Stimulated activated naive CD8-positive, alpha-beta T cell treated with anti-CD3 and anti-CD28 coated beads, Interleukin-15, Interleukin-2, amounts not matched to agents 100 ng/mL and 50 ng/mL, for 24 hours (primary cell): ENCODE measurements around the gene LIME1.

ENCODE experiments used
- H3K27ac Mint-ChIP-seq: one replicate; pipeline ENCODE4 v1.8.0; 2021; ENCODE audit warnings: mild to moderate bottlenecking, mixed read lengths
- H3K27me3 Mint-ChIP-seq: one replicate; pipeline ENCODE4 v1.8.0; 2021; ENCODE audit warnings: mixed read lengths
- H3K36me3 Mint-ChIP-seq: one replicate; pipeline ENCODE4 v1.8.0; 2021; ENCODE audit warnings: low read depth, mixed read lengths
- H3K4me1 Mint-ChIP-seq: one replicate; pipeline ENCODE4 v1.8.0; 2021; ENCODE audit warnings: low read depth, mixed read lengths
- H3K4me3 Mint-ChIP-seq: one replicate; pipeline ENCODE4 v1.8.0; 2021; ENCODE audit warnings: mild to moderate bottlenecking, mixed read lengths
- H3K9me3 Mint-ChIP-seq: one replicate; pipeline ENCODE4 v1.8.0; 2021; ENCODE audit warnings: mixed read lengths

LIME1 gene

DNA sequence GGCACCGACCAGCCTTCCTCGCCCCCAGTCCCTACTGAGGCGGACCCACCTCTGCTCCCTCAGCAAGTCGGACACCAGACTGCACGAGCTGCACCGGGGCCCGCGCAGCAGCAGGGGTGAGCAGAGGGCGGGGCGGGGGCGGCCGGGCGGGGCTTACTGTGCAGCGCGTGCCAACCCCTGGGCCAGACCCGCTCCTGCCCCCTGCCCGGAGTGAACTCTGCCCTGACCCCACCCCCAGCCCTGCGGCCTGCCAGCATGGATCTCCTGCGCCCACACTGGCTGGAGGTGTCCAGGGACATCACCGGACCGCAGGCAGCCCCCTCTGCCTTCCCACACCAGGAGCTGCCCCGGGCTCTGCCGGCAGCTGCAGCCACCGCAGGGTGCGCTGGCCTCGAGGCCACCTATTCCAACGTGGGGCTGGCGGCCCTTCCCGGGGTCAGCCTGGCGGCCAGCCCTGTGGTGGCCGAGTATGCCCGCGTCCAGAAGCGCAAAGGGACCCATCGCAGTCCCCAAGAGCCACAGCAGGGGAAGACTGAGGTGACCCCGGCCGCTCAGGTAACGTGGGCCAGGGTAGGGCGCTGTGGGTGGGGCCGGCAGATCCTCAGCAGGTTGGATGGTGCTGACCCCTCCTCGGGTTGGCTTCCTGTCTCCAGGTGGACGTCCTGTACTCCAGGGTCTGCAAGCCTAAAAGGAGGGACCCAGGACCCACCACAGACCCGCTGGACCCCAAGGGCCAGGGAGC lies 1.7 kb downstream of the LIME1 start:
- no peak overlapping the region for H3K27ac Mint-ChIP-seq
- no peak overlapping the region for H3K4me3 Mint-ChIP-seq
- H3K27me3 Mint-ChIP-seq = no peaks in the 10 kb centered on the region
- peaks cover 25% of the 10 kb centered on the region for H3K4me1 Mint-ChIP-seq
- peaks cover 4% of the 10 kb centered on the region for H3K36me3 Mint-ChIP-seq
- H3K9me3 Mint-ChIP-seq = no peaks in the 10 kb centered on the region

DNA sequence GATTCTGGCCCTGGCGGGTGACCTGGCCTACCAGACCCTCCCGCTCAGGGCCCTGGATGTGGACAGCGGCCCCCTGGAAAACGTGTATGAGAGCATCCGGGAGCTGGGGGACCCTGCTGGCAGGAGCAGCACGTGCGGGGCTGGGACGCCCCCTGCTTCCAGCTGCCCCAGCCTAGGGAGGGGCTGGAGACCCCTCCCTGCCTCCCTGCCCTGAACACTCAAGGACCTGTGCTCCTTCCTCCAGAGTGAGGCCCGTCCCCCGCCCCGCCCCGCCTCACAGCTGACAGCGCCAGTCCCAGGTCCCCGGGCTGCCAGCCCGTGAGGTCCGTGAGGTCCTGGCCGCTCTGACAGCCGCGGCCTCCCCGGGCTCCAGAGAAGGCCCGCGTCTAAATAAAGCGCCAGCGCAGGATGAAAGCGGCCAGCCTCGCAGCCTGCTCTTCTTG lies 2.2 kb downstream of the LIME1 start:
- peaks cover 4% of the 10 kb centered on the region for H3K36me3 Mint-ChIP-seq

DNA sequence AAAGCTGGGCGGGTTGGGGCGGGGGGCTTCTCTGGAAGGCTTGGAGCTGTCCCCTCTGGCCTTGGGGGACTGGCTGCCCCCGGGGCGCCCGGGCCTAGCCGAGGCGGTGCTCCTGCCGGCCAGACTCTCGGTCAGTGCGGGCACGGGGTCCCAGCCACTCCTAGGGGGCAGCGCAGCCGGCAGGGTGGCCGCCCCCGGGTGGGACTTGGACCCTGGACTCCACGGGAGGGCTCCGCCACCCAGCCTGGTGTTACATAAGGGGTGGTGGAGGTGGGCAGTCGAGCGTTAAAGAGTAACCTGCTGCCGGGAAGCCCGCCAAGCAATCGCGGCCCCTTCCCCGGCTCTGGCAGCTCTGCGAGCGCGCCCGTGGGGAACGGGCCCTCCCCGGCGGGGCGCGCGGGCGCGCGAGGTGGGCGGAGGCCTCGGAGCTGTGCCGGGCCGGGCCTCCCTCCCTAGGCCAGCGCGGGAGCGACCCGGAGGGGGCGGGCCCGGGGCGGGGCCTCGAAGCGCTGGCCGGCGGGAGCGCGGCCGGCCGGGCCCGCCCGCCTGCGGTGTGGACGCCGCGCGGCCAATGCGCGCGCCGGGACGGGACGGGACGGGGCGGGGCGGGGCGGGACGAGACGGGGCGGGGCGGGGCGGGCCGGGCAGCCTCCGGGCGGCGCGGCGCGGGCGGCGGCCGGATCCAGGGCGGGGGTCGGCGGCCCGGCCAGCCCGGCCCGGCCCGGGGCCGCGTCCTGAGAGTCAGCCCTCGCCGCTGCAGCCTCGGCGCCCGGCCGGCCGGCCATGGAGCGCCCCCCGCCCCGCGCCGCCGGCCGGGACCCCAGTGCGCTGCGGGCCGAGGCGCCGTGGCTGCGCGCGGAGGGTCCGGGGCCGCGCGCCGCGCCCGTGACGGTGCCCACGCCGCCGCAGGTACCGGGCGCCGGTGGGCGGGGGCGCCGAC lies 2.9 kb downstream of the LIME1 start, which contains the start of gene SLC2A4RG:
SLC2A4RG (plus strand) TSS at position 647 of the 940 bp plus-strand sequence; CDS start at position 784, 137 bp downstream.
- Mint-ChIP-seq H3K4me3 (no peak within 1 kb of the TSS), H3K36me3 (peaks cover 4% of the 10 kb centered on the region), H3K27ac (no peak within 1 kb of the TSS), H3K27me3 (no peaks in the 10 kb centered on the region), H3K4me1 (peaks cover 20% of the 10 kb centered on the region), H3K9me3 (no peaks in the 10 kb centered on the region)

More for the DNA sequence above, 2.2 kb downstream of the LIME1 start:
- Mint-ChIP-seq H3K27ac (no peak overlapping the region), H3K4me1 (peaks cover 25% of the 10 kb centered on the region), H3K4me3 (no peak overlapping the region), H3K9me3 (no peaks in the 10 kb centered on the region), H3K27me3 (no peaks in the 10 kb centered on the region)

DNA sequence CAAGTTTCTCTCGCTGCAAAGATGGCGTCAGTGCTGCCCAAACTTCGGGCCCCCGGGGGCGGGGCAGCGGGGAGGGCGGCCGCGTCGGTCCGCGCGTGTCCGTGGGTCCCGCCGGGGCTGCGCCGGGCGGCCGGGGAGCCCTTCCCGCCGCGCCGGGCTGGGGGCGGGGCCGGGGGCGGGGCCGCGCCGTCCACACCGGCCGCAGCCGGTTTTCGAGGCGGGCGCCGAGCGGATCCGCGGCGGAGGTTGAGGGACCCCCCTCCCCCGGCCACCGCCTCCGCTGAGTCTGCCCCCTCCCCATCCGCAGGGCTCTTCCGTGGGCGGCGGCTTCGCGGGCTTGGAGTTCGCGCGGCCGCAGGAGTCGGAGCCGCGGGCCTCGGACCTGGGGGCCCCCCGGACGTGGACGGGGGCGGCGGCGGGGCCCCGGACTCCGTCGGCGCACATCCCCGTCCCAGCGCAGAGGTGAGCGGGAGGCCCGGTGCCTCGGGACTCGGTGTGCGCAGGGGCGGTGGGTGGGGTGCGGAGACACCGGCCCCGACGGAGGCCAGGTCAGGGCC lies 3.7 kb downstream of the LIME1 start:
- Mint-ChIP-seq H3K27ac (no peak overlapping the region), H3K4me3 (no peak overlapping the region), H3K9me3 (no peaks in the 10 kb centered on the region), H3K27me3 (no peaks in the 10 kb centered on the region), H3K36me3 (peaks cover 4% of the 10 kb centered on the region), H3K4me1 (peaks cover 20% of the 10 kb centered on the region)

DNA sequence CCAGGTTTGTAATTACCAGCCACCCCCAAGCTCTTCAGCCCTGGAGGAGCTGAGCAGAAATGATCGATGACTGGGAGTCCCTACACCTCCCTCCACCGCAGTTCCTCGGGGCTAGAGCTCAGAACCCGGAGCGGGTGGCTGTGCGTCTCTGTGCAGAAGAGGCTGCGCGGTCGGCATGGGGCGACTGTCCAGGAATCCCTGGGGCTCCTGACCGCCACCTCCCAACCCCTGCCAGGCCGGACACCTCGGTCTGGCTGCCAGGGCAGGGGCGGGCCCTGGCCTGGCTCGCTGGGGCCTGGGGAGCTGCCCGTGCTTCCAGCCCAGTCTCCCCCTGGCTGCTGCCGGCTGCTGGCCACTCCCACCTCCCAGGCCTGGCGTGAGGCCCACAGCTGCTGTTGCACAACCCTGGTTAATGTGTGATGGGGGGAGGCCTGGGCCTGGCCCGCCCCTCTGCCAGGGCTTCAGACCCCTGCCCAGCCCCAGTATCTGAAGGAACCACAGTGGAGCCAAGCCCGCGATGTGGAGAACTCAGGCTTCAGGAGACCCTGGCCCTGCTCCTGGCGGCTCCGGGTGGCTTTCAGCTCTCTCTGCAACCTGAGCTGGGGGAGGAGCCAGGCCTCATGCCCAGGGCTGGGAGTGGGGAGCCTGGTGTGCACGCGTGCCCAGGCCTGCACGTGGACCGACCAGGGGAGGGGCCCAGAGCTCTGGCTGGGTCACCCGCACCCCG lies 4.3 kb downstream of the LIME1 start:
- Mint-ChIP-seq H3K9me3 (no peaks in the 10 kb centered on the region), H3K4me3 (no peak overlapping the region), H3K36me3 (peaks cover 4% of the 10 kb centered on the region), H3K27me3 (no peaks in the 10 kb centered on the region), H3K27ac (no peak overlapping the region), H3K4me1 (peaks cover 15% of the 10 kb centered on the region)

DNA sequence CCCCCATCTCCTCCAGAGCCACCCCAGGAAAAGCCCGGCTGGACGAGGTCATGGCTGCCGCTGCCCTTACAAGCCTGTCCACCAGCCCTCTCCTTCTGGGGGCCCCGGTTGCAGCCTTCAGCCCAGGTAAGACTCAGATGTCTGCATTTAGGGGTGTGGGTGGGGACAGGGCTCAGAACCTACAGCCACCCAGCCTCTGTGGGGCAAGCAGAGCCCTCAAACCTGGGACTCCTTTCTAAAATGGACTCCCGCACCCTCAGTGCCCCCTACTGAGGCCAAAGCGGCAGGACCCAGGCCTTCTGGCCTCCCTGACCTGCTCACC lies 4.9 kb downstream of the LIME1 start:
- Mint-ChIP-seq H3K27ac (no peak overlapping the region), H3K4me3 (no peak overlapping the region), H3K9me3 (no peaks in the 10 kb centered on the region), H3K36me3 (no peaks in the 10 kb centered on the region), H3K4me1 (peaks cover 9% of the 10 kb centered on the region), H3K27me3 (no peaks in the 10 kb centered on the region)

DNA sequence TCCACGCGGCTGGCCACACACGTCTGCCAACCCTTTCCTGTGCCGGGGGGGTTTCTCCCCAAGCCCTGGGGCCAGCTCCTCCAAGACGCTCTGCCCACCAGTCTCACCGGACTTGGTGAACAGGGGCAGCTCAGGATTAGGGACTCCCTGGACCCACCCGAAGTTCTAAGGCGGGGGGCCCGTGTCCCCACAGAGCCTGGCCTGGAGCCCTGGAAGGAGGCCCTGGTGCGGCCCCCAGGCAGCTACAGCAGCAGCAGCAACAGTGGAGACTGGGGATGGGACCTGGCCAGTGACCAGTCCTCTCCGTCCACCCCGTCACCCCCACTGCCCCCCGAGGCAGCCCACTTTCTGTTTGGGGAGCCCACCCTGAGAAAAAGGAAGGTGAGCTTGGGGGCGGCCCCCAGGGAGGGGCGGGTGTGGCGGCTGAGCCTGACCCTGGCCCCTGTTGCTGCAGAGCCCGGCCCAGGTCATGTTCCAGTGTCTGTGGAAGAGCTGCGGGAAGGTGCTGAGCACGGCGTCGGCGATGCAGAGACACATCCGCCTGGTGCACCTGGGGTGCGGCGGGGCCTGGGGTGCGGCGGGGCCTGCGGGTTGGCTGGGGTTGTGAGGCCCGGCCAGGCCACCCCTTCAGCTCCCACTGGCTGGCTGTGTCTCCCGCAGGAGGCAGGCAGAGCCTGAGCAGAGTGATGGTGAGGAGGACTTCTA lies 5.4 kb downstream of the LIME1 start:
- H3K9me3 Mint-ChIP-seq = no peaks in the 10 kb centered on the region
- H3K27me3 Mint-ChIP-seq = no peaks in the 10 kb centered on the region
- H3K36me3 Mint-ChIP-seq = no peaks in the 10 kb centered on the region
- no peak overlapping the region for H3K27ac Mint-ChIP-seq
- peaks cover 4% of the 10 kb centered on the region for H3K4me1 Mint-ChIP-seq
- H3K4me3 Mint-ChIP-seq = no peak overlapping the region

DNA sequence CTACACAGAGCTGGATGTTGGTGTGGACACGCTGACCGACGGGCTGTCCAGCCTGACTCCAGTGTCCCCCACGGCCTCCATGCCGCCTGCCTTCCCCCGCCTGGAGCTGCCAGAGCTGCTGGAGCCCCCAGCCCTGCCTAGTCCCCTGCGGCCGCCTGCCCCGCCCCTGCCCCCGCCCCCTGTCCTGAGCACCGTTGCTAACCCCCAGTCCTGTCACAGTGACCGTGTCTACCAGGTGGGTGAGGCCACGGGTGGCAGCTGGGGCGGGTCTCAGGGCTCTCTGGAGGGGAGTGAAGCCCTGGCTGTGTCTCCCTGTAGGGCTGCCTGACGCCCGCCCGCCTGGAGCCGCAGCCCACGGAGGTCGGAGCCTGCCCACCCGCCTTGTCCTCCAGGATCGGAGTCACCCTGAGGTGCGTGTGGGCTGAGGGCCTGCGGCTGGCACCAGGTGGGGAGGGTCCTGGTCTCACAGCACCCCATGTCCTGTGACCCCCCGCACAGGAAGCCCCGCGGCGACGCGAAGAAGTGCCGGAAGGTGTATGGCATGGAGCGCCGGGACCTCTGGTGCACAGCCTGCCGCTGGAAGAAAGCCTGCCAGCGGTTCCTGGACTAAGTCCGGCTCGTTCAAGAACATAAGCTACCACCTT lies 6.0 kb downstream of the LIME1 start:
- Mint-ChIP-seq H3K27ac (no peak overlapping the region), H3K9me3 (no peaks in the 10 kb centered on the region), H3K36me3 (no peaks in the 10 kb centered on the region), H3K4me1 (no peaks in the 10 kb centered on the region), H3K27me3 (no peaks in the 10 kb centered on the region), H3K4me3 (no peak overlapping the region)

DNA sequence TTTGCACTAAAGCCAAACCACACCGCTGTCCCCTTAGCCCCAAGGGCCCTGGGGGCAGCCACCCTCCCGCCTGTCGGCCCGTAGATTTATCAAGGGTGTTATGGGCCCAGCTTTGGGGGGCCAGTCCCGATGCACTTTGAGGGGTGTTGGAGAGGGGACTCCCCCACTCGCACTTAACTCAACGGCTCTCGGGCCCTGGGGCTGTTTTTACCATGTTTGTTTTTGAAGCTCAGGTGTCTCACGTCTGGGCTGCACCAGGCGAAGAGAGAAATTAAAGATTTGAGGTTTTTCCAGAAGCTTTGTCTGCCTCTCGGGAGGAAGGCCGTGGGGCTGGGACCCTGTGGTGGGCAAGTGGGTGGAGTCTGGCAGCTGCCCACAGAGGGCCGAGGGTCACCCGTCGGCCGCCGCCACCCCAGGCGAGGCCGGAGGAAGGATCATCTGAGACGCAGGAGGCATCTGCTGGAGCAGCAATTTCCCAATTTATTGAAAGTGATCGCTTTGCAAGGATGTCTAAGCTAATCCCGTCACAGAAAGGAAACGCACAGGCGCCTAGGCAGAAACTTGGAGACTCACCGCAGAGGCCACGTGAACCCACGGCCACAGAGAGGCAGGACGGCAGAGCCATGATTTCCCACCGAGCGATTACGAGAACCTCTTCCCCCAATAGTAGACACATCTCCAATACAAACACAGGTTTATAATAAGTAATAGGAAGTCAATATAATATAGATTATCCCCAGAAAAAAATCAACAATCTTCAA lies 6.9 kb downstream of the LIME1 start:
- Mint-ChIP-seq H3K4me1 (no peaks in the 10 kb centered on the region), H3K4me3 (no peak overlapping the region), H3K27ac (no peak overlapping the region), H3K9me3 (no peaks in the 10 kb centered on the region), H3K36me3 (no peaks in the 10 kb centered on the region), H3K27me3 (no peaks in the 10 kb centered on the region)

DNA sequence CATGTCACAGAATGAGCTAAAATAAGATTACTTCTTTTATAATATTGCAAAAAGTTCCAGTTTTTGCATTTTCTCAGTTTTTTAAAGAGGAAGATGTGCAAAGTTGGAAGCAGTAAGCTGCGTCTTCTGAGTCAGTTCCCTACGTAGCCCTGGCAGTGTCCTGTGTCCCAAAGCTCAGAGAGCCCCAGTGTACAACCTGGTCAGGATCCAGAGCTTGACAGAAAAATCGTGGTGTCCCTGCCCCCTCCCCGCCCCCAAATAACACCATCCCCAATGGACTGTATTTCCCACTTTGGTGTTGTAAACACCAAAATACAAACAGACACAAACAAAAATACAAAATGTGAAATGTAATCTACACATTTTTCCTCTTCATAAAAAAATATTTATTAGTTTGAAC lies 7.7 kb downstream of the LIME1 start:
- H3K36me3 Mint-ChIP-seq = no peaks in the 10 kb centered on the region
- no peaks in the 10 kb centered on the region for H3K4me1 Mint-ChIP-seq
- H3K27ac Mint-ChIP-seq = no peak overlapping the region
- H3K9me3 Mint-ChIP-seq = no peaks in the 10 kb centered on the region
- H3K27me3 Mint-ChIP-seq = no peaks in the 10 kb centered on the region
- H3K4me3 Mint-ChIP-seq = no peak overlapping the region

DNA sequence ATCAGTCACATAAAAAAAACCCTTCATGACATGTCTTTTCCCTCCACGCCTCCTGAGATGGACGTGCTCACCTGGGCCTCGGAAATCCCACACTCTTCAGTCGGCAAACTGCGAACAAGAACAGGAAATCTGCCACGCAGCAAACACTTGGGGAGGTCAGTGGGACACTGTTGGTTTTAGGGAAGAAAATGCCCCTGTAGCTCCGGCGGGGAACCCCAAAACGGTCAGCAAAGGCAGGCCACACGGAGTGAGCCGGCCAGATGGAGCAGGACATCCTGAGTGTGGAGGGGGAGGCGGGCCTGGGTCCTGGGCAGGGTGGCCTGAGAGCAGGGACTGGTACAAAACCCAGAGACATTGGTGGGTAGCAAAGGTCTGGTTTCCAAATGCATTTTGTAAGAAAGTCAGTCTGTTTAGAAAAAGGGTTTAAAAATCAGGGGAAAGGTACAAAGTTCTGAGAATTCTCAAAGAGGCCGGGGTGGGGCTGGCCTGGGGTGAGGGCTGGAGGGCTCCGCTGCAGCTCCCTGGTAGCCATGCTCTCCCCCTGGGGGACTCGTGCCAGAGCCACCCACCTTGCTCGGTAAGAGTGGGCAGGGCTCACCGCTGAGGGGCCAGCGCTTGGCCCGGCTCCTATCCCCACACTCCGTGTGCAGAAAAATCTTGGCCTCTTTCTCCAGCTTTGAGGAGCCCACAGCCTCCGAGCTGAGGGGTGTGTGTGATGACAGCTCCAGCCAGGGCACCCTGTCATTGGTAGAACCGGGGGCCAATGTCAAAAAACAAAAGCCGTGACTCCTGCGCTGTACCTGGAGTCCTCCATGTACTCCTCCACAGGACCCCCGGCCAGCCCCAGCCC lies 8.3 kb downstream of the LIME1 start:
- H3K27me3 Mint-ChIP-seq = no peaks in the 10 kb centered on the region
- H3K4me3 Mint-ChIP-seq = no peak overlapping the region
- no peak overlapping the region for H3K27ac Mint-ChIP-seq
- H3K36me3 Mint-ChIP-seq = no peaks in the 10 kb centered on the region
- no peaks in the 10 kb centered on the region for H3K4me1 Mint-ChIP-seq
- H3K9me3 Mint-ChIP-seq = no peaks in the 10 kb centered on the region

DNA sequence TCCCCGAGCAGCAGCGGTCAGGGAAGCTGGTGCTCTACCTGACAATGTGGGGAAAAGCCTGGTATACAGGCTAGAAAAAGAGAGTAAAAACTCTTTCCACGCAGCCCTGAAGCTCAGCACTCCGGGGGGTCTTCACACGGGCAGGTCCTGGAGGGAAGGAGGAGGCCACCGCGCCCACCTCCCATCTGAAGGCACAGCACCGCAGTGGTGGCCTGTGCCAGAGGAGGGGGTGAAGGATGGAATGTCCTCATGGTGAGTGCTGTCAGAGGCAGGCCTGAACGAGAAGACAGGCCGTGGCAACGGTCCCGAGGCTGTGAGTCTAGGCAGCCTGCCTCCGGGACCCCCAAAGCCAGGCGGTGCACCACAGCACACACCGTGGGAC lies 9.0 kb downstream of the LIME1 start:
- Mint-ChIP-seq H3K27me3 (no peaks in the 10 kb centered on the region), H3K4me3 (no peak overlapping the region), H3K9me3 (no peaks in the 10 kb centered on the region), H3K27ac (no peak overlapping the region), H3K4me1 (no peaks in the 10 kb centered on the region), H3K36me3 (no peaks in the 10 kb centered on the region)
